ENCODE data around the gene SLC6A18.
A peak's percentile ranks its signal among the peaks of the same experiment; 100 is the strongest.
"Not testable (repeated sequence)": the region's sequence is repeated elsewhere in the genome, so short reads cannot be mapped to it uniquely, and the experiment has no call there.

SLC6A18 gene

GRCh38 chr5:1261643-1262042, 36.5 kb downstream of the SLC6A18 start:
- DNase-seq = no peak

- no peak for DNase-seq
Measured at GRCh38 chr5:1262381-1262780, 37.2 kb downstream of the SLC6A18 start.

GRCh38 chr5:1264211-1264610, 39.0 kb downstream of the SLC6A18 start:
- no peak for DNase-seq

- no peak for DNase-seq
Measured at GRCh38 chr5:1265026-1265425, 39.8 kb downstream of the SLC6A18 start.

- DNase-seq = no peak
Measured at GRCh38 chr5:1265461-1266455, 40.6 kb downstream of the SLC6A18 start.

GRCh38 chr5:1266791-1267190, 41.6 kb downstream of the SLC6A18 start:
- no peak for DNase-seq

GRCh38 chr5:1267464-1267863, 42.3 kb downstream of the SLC6A18 start:
- DNase-seq = not testable (repeated sequence)

- DNase-seq = no peak
Measured at GRCh38 chr5:1268056-1268455, 42.9 kb downstream of the SLC6A18 start.

GRCh38 chr5:1268666-1269065, 43.5 kb downstream of the SLC6A18 start:
- peak; percentile 42 for DNase-seq

GRCh38 chr5:1270426-1270825, 45.2 kb downstream of the SLC6A18 start:
- no peak for DNase-seq

GRCh38 chr5:1270933-1271914, 46.0 kb downstream of the SLC6A18 start:
- no peak for DNase-seq

GRCh38 chr5:1272201-1272600, 47.0 kb downstream of the SLC6A18 start:
- no peak for DNase-seq

- DNase-seq = no peak
Measured at GRCh38 chr5:1273745-1274144, 48.6 kb downstream of the SLC6A18 start.

GRCh38 chr5:1274471-1274870, 49.3 kb downstream of the SLC6A18 start:
- DNase-seq = no peak

GRCh38 chr5:1275397-1276391, 50.5 kb downstream of the SLC6A18 start:
- DNase-seq = not testable (repeated sequence)

GRCh38 chr5:1276930-1277329, 51.7 kb downstream of the SLC6A18 start:
- DNase-seq = no peak

- DNase-seq = no peak
Measured at GRCh38 chr5:1277331-1277730, 52.1 kb downstream of the SLC6A18 start.

GRCh38 chr5:1277781-1278180, 52.6 kb downstream of the SLC6A18 start:
- no peak for DNase-seq

GRCh38 chr5:1278216-1278615, 53.0 kb downstream of the SLC6A18 start:
- no peak for DNase-seq

- no peak for DNase-seq
Measured at GRCh38 chr5:1278656-1279442, 53.7 kb downstream of the SLC6A18 start.

- DNase-seq = no peak
Measured at GRCh38 chr5:1279443-1280151, 54.4 kb downstream of the SLC6A18 start.

Data from activated effector memory CD4-positive, alpha-beta T cell treated with Interleukin-2 at 50 U/mL for 16 hours (primary cell).